ENCODE data around the gene FOXP4. TPM values are rescaled to one million over a fixed set of nuclear protein-coding genes. Genes with fewer than 3 reads are reported as not detected.
A peak's percentile ranks its signal among the peaks of the same experiment; 100 is the strongest.

FOXP4 gene
- total and polyA plus RNA-seq, 2 of the 13 experiments (the other 11 are each of a cell fraction or from before 2014, with no cell fraction given): 11.0 to 12.4 TPM

- TF ChIP-seq ZNF264 (CRISPR knock-in tag; IDR thresholded peaks at IDR 0.05) (no peak), ZNF414 (CRISPR knock-in tag; IDR thresholded peaks at IDR 0.05) (no peak; the same call in 1 of the 2 replicates), HOXA7 (CRISPR knock-in tag; IDR thresholded peaks at IDR 0.05) (no peak), FOXC1 (CRISPR knock-in tag; IDR thresholded peaks at IDR 0.05; ENCODE audit: borderline replicate concordance) (no peak), ARID3A (IDR thresholded peaks at IDR 0.05; ENCODE audit: low read depth, low read length) (no peak), ZNF329 (CRISPR knock-in tag; IDR thresholded peaks at IDR 0.05; ENCODE audit: low read depth) (no peak), REPIN1 (CRISPR knock-in tag; IDR thresholded peaks at IDR 0.05; ENCODE audit: borderline replicate concordance, low read depth) (no peak), CEBPG (CRISPR knock-in tag; IDR thresholded peaks at IDR 0.05) (no peak), ZFYVE20 (CRISPR knock-in tag; IDR thresholded peaks at IDR 0.05; ENCODE audit: borderline replicate concordance, low read depth) (0 out of 2 replicates have a peak, but pooled peaks have one; percentile 73), NFIB (CRISPR knock-in tag; IDR thresholded peaks at IDR 0.05; ENCODE audit: borderline replicate concordance) (no peak), ZNF512 (CRISPR knock-in tag; IDR thresholded peaks at IDR 0.05) (no peak), FOXK1 (CRISPR knock-in tag; IDR thresholded peaks at IDR 0.05; ENCODE audit: borderline replicate concordance, low read depth) (no peak), FOXO4 (CRISPR knock-in tag; conservative IDR thresholded peaks at IDR 0.05) (no peak)
- TF ChIP-seq, protein P1, sequence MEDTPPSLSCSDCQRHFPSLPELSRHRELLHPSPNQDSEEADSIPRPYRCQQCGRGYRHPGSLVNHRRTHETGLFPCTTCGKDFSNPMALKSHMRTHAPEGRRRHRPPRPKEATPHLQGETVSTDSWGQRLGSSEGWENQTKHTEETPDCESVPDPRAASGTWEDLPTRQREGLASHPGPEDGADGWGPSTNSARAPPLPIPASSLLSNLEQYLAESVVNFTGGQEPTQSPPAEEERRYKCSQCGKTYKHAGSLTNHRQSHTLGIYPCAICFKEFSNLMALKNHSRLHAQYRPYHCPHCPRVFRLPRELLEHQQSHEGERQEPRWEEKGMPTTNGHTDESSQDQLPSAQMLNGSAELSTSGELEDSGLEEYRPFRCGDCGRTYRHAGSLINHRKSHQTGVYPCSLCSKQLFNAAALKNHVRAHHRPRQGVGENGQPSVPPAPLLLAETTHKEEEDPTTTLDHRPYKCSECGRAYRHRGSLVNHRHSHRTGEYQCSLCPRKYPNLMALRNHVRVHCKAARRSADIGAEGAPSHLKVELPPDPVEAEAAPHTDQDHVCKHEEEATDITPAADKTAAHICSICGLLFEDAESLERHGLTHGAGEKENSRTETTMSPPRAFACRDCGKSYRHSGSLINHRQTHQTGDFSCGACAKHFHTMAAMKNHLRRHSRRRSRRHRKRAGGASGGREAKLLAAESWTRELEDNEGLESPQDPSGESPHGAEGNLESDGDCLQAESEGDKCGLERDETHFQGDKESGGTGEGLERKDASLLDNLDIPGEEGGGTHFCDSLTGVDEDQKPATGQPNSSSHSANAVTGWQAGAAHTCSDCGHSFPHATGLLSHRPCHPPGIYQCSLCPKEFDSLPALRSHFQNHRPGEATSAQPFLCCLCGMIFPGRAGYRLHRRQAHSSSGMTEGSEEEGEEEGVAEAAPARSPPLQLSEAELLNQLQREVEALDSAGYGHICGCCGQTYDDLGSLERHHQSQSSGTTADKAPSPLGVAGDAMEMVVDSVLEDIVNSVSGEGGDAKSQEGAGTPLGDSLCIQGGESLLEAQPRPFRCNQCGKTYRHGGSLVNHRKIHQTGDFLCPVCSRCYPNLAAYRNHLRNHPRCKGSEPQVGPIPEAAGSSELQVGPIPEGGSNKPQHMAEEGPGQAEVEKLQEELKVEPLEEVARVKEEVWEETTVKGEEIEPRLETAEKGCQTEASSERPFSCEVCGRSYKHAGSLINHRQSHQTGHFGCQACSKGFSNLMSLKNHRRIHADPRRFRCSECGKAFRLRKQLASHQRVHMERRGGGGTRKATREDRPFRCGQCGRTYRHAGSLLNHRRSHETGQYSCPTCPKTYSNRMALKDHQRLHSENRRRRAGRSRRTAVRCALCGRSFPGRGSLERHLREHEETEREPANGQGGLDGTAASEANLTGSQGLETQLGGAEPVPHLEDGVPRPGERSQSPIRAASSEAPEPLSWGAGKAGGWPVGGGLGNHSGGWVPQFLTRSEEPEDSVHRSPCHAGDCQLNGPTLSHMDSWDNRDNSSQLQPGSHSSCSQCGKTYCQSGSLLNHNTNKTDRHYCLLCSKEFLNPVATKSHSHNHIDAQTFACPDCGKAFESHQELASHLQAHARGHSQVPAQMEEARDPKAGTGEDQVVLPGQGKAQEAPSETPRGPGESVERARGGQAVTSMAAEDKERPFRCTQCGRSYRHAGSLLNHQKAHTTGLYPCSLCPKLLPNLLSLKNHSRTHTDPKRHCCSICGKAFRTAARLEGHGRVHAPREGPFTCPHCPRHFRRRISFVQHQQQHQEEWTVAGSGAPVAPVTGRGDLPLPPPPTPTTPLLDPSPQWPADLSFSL (CRISPR knock-in tag; IDR thresholded peaks at IDR 0.05): no peak
- TF ChIP-seq, protein P2, sequence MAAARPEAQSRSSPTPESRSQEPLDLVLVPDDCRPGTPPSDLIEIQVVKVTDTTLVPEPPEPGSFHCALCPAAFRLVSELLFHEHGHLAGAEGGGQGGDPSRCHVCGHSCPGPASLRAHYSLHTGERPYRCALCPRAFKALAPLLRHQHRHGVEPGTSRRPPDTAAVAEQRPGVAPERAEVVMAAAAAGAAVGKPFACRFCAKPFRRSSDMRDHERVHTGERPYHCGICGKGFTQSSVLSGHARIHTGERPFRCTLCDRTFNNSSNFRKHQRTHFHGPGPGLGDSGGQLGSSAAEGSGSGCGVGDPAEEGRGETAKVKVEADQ (CRISPR knock-in tag; IDR thresholded peaks at IDR 0.05; ENCODE audit: borderline replicate concordance): no peak
Observed at GRCh38 chr6:41502917-41503671, 43.1 kb upstream of the FOXP4 start (continued).

Data from HepG2 (cell line).